CD1c-positive myeloid dendritic cell (primary cell): ENCODE results near the gene PMF1.
"Not testable (repeated sequence)": the region's sequence is repeated elsewhere in the genome, so short reads cannot be mapped to it uniquely, and the experiment has no call there.

Experiments used
- DNase-seq: peaks from one replicate; pipeline ENCODE4 v3.0.0-alpha.2; 2016; ENCODE audit errors: extremely low spot score

PMF1 gene, protein sequence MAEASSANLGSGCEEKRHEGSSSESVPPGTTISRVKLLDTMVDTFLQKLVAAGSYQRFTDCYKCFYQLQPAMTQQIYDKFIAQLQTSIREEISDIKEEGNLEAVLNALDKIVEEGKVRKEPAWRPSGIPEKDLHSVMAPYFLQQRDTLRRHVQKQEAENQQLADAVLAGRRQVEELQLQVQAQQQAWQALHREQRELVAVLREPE

DNA sequence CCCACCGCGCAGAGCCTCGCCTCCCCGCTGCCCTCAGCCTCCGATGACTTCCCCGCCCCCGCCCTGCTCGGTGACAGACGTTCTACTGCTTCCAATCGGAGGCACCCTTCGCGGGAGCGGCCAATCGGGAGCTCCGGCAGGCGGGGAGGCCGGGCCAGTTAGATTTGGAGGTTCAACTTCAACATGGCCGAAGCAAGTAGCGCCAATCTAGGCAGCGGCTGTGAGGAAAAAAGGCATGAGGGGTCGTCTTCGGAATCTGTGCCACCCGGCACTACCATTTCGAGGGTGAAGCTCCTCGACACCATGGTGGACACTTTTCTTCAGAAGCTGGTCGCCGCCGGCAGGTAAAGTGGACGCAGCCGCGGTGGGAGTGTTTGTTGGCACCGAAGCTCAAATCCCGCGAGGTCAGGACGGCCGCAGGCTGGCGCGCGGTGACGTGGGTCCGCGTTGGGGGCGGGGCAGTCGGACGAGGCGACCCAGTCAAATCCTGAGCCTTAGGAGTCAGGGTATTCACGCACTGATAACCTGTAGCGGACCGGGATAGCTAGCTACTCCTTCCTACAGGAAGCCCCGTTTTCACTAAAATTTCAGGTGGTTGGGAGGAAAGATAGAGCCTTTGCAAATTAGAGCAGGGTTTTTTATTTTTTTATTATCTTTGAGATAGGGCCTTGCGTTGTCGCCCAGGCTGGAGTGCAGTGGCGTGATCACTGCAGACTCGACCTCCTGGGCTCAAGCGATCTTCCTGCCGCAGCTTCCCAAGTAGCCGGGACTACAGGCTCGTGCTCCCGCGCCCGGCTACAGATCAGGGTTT lies at the start of gene PMF1:
Gene PMF1 (plus strand): TSS at position 175 of the 811 bp plus-strand sequence. CDS start 9 bp downstream, at position 184.
- peak; percentile 98 for DNase-seq

DNA sequence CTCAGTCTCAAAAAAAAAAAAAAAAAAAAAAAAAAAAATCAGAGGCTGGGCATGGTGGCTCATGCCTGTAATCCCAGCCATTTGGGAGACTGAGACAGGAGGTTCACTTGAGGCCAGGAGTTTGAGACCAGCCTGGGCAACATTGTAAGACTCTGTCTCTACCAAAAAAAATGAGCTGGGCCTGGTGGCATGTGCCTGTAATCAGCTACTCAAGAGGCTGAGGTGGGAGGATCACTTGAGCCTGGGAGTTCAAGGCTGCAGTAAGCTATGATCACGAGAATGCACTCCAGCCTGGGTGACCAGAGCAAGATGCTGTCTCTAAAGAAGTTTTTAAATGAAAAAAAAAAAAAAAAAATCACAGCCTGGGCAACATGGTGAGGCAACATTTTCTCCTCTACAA lies 49.1 kb upstream of the PMF1 start:
- no peak for DNase-seq

DNA sequence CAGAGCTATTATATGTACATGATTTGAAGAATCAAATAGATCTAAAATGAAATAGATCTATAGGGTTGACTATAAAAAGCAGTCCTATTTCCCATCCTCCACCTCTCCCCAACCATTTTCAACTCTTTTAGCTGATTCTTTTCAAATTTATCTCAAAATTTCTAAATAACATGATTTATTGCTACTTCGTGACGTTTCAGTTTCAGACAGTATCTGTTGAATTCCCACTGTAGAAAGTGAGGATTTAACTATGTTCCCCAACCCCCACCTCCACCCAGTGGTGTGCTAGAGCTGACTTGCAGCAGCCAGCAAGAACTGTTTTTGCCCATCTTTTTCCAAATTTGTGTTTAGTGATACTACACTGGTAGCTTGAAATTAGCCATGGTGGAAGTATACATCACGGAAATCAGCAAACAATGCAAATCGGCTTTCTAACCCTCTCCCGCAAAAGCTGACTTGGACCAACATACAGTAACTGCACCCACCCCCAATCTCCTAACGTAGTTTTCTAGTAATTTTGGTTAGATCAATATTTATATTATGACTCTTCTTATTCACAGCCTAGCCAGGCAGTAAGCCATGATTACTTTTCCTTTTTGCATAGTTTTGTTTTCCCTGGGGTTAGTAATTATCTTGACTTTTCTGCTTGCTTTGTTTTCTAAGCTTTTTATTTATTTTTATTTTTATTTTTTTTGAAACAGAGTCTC lies 48.5 kb upstream of the PMF1 start:
- no peak for DNase-seq

DNA sequence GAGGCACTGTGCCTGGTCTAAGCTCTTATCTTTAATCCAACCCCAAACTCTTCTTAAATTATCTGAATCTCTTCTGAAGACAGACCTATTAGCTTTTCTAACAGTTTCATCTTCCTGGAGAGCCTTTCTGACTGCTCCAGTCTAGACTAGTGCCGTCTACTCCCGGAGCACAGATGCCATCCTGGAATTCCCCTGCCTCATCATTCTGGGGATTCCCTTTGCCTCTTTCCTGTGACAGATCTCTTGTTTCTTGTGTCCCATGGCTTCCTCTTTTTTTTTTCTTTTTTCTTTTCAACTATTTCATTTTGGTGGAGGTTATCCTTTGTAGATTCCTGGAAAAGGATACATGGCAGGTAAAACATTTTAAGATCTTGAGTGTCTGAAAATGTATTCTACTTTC lies 47.7 kb upstream of the PMF1 start:
- peak; percentile 74 for DNase-seq

DNA sequence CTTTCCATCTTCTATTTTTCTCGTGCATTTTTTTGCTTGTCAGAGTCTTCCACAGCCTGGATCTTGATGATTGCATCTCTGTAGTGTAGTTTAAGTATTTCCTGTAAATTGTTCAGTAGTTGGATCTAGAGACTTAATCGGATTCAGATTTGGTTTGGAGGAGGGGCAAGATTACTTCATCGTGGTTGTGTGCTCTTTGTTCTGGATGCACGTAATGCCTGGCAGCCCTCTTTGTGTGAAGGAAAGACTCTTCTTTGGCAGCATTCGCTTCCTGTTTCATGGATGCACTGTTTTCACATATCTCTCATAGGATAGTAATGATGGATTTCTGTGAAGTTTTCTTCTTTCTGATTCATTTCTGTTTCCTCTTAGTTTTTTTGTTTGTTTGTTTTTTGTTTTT lies 45.3 kb upstream of the PMF1 start:
- DNase-seq = no peak

DNA sequence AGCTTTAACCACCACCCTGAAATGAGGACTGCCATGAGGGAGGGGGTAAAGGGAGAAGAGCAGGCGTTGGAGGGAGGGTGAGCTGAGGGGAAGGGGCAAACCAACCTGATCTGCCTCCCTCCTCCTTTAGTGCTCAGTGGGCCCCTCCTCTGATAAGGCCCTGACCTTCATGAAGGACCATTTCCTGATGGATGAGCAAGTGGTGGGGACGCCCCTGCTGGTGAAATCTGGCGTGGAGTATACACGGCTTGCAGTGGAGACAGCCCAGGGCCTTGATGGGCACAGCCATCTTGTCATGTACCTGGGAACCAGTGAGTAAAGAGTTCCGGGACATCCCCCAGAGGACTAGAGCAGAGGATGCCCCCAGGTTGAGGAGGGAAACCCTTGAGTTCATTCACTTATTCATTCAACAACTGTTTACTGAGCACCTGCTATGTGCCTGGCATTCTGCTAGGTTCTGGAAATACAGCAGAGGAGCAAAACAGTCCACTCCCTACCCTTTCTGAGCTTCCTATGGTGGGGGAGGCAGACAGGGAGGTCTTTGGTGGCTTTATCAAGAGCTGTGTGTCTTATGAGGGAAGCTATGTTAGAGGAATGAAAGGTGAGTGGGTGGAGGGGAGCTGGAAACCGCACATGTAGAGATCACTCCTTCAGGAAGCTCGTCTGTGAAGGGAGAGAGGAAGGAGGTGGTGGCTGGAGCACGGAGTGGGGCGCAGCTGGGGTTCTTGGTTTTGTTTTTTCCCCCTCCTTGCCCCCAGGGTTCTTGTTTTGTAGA lies 39.9 kb upstream of the PMF1 start:
- DNase-seq = no peak

DNA sequence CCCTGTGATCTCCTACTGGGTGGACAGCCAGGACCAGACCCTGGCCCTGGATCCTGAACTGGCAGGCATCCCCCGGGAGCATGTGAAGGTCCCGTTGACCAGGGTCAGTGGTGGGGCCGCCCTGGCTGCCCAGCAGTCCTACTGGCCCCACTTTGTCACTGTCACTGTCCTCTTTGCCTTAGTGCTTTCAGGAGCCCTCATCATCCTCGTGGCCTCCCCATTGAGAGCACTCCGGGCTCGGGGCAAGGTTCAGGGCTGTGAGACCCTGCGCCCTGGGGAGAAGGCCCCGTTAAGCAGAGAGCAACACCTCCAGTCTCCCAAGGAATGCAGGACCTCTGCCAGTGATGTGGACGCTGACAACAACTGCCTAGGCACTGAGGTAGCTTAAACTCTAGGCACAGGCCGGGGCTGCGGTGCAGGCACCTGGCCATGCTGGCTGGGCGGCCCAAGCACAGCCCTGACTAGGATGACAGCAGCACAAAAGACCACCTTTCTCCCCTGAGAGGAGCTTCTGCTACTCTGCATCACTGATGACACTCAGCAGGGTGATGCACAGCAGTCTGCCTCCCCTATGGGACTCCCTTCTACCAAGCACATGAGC lies 36.1 kb upstream of the PMF1 start:
- no peak for DNase-seq

DNA sequence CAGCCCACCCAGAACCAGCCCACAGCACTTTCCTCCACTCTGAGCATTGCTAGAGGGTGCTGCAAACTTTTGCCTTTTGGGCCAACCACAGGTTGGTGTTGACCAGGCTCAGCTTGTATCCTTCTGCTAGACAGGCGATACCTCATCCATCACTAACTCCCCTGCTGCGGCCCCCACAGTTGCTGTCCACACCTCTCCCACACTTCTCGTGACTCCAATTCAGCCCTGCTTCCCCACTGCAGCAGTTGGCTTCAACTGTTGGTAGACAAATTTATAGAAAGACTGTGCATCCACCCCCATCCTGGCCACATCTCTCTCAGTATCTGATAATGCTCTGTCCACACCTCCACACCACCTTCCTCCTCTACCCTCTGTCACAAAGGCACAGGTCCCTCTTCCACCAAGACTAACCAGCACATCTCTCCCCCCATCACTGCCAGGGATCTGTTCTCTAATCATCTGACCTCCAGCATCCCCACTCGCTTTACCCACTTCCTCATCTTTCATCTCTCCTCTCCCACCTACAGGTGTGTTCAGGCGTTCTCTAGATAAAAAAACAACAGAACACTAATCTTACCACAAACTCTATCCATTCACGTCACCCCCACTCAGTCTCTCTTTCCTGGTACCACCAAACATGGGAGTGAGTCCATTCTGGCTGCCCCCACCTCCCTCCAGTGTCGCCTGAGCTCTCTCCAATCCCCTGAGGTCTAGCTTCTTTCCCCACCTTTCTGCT lies 34.7 kb upstream of the PMF1 start:
- no peak for DNase-seq

DNA sequence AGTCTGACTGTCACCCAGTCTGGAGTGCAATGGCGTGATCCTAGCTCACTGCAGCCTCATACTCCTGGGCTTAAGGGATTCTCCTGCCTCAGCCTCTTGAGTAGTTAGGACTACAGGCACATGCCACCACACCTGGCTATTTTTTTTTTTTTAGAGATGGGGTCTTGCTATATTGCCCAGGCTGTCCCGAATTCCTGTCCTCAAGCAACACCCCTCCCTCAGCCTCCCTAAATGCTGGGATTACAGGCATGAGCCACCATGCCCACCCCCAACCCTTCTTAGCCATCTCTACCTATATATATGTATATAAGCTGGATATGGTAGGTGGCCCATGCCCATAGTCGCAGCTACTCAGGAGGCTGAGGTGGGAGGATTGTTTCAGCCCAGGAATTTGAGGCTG lies 32.3 kb upstream of the PMF1 start:
- no peak for DNase-seq

DNA sequence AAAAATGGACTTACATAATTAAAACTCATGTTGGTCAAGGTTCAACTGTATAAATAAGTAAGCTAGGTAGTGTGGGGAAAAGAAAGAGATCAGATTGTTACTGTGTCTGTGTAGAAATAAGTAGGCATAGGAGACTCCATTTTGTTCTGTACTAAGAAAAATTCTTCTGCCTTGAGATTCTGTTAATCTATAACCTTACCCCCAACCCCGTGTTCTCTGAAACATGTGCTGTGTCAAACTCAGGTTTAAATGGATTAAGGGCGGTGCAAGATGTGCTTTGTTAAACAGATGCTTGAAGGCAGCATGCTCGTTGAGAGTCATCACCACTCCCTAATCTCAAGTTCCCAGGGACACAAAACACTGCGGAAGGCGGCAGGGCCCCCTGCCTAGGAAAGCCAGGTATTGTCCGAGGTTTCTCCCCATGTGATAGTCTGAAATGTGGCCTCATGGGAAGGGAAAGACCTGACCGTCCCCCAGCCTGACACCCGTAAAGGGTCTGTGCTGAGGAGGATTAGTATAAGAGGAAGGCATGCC lies 31.3 kb upstream of the PMF1 start:
- DNase-seq = not testable (repeated sequence)

DNA sequence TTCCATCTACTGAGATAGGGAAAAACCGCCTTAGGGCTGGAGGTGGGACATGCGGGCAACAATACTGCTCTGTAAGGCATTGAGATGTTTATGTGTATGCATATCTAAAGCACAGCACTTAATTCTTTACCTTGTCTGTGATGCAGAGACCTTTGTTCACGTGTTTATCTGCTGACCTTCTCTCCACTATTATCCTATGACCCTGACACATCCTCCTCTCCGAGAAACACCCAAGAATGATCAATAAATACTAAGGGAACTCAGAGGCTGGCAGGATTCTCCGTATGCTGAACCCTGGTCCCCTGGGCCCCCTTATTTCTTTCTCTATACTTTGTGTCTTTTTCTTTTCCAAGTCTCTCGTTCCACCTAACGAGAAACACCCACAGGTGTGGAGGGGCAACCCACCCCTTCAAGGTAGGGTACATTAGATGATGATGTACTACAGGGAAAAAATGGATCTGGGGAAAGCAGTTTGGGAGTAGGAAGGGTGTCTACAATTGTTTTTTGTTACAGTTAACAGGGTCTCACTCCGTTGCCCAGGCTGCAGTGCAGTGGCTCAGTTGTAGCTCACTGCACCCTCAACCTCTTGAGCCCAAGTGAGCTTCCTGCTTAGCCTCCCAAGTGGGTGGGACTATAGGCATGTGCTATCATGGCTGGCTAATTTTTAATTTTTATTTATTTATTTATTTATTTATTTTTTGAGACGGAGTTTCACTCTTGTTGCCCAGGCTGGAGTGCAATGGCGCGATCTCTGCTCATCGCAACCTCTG lies 30.6 kb upstream of the PMF1 start:
- not testable (repeated sequence) for DNase-seq

DNA sequence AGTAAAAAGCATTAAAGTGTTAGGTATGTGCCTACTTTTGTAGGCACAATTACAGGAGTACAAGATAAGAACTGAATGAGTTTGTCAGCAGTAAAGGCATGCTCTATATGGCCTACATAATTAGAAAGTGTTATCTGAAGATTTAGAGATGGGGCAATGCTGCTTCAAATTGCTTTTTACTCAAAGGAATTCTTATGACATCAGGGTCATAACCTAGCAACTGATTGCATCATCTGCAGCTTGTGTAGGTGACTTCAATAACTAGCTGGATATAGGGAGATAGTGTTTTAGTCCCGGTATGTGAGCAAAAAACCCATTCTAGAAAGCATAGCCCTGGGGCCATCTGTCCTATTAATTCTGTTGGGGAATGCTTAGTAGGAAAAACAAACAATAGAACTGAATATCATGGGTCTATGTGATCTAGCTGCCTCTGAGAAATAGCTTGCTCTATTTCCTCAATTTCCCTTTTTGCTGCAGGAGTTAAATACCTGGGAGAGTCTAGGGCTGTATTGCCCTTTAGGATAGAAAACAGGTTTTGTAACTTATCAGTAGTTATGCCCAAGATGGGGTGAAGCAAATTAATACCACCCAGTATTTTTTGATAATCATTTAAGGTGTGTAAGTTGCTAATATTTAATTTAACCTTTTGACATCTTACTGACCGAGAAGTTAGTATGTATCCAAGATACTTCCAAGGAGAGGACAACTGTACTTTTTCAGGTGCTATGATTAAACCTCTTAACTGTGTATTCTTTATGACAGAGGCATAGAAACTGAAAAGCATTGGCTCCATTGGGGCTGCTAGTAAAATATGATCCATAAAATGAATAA lies 26.2 kb upstream of the PMF1 start:
- not testable (repeated sequence) for DNase-seq

DNA sequence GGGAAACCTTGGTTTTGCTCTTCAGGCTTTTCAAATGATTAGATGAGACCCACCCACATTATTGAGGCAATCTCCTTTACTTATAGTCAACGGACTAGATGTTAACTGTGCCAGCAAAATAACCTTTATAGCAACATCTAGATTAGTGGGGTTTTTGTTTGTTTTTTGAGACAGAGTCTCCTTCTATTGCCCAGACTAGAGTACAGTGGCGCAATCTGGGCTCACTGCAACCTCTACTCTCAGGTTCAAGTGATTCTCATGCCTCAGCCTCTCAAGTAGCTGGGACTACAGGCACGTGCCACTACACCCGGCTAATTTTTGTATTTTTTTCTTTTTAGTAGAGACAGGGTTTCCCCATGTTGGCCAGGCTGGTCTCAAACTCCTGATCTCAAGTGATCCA lies 22.5 kb upstream of the PMF1 start:
- DNase-seq = not testable (repeated sequence)

DNA sequence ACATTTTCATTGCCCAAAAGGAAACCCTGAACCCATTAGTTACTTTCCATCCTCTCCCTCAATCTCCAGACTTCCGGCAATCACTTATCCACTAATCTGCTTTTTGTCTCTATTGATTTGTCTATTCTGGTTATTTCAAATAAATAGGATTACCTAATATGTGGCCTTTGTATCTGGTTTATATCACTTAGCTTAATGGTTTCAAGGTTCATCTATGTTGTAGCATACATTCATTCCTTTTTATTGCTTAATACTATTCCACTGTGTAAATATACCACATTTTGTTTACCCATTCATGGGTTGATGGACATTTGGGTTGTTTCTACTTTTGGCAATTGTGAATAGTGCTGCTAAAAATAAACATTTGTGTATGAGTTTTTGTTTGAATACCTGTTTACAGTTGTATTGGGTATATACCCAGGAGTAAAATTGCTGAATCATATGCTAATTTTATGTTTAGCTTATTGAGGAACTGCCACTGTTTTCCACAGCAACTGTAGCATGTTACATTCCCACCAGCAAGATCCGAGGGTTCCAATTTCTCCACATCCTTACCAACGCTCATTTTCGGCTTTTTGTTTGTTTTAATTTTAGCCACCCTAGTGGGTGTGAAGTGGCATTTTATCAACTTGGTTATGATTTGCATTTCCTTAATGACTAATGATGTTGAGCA lies 21.4 kb upstream of the PMF1 start:
- DNase-seq = peak; percentile 38

DNA sequence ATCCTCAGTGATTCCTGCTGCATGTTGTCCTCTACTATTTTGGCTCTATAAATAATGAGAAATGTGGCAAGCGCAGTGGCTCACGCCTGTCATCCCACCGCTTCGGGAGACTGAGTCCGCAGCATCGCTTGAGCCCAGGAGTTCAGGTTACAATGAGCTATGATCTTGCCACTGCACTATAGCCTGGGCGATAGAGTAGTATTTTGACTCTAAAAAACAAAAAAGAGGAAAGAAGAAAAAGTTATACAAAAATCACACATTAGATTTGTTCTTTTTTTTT lies 19.7 kb upstream of the PMF1 start:
- no peak for DNase-seq

DNA sequence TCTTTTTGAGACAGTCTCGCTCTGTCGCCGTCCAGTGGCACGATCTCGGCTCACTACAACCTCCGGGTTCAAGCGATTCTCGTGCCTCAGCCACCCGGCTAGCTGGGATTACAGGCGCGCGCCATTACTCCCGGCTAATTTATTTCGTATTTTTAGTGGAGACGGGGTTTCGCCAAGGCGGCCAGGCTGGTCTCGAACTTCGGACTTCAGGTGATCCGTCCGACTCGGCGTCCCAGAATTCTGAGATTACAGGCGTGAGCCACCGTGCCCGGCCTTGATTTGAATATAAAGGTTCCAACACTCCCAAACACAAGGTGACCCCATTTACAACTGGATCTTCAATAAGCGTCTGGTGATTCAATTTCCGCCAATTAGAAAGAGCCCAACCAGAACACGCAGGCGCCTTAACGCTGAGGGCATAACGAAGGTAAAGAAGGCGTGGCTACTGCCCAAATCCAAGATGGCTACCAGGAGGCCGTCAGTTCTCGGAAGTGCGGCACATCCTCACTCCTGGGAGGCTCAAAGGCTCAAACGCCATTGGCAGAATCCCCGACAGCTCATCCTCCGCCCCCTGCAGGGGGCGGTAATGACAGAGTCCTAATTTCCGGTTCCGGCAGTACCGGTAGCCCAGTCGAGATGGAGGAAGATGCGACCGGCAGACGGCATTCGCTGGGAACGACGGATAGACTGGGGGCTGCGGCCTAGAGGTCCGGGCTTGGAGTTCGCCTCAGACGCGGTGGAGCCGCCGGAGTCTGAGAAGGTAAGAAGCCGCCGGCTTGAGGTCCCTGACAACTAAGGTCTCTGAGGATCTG lies 19.1 kb upstream of the PMF1 start, which contains the start of gene SLC25A44:
Gene SLC25A44 (plus strand): TSS at position 617 of the 812 bp plus-strand sequence. CDS start 5,744 bp downstream, outside the sequence.
- peak; percentile 99 for DNase-seq

DNA sequence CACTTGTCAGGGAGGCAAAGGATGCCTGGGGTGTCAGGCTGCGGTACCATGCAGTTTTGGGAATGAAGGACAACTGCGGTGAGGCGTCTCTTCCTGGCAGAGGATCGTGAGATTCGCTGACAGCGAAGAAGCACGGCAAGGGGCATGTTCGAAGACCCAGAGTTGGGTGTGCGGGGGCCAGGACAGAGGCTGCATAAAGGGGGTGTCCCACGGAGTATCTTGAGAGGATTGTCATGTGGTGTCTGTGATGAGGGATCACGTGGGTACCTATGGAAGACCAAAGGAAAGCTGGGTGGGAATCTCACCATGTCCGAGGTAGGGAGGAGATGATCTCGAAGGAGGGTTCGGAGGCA lies 18.5 kb upstream of the PMF1 start:
- DNase-seq = no peak

DNA sequence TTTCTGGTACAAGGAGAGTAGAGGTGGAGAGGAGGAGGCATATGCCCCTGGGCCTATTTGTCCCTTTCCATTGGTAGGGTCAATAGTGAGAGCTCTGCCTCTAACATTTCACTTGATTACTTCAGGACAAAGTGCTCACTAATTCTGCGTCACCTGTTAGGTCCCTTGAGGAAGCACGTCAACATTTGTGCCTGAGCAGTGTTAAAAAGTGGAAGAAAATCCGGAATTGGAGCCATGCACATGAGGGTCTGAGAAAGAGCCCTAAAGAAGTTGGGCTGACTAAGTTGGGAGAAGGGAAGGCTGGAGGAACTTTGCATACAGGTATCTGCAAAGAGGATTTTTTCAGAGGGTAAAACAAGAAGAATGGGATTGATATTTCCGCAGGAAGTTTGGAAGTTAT lies 17.0 kb upstream of the PMF1 start:
- DNase-seq = no peak
